Measurements from ENCODE around the gene ZNF768. TPM values are rescaled to one million over a fixed set of nuclear protein-coding genes. Genes with fewer than 3 reads are reported as not detected.

The ZNF768 gene
- total and polyA plus RNA-seq, 12 donors = 8.7 to 103 (median 30.9) TPM

GRCh38 chr16:30499284-30499683, 27.1 kb downstream of the ZNF768 start:
- TF ChIP-seq CTCF (IDR thresholded peaks at IDR 0.05) (no peak), POLR2A (IDR thresholded peaks at IDR 0.05) (peak in 1 of 2 donors; percentile 30)
- 54 to 75% (median 66%) methylated on average over 7 to 8 of the region's 8 CpGs for WGBS, 4 donors
- no peaks in the 10 kb centered on the region for H3K36me3 ChIP-seq (replicated peaks in 1 of 2)
- peak overlapping the region in 1 of 5 donors; percentile 47 for H3K27ac ChIP-seq
- no peaks in the 10 kb centered on the region for H3K9me3 ChIP-seq (replicated peaks in 1 of 3)
- intact Hi-C loops (cut with DNase I) = no loop called here
- H3K4me1 ChIP-seq (replicated peaks in 1 of 2) = no peaks in the 10 kb centered on the region
- H3K27me3 ChIP-seq = no peaks in the 10 kb centered on the region
- peak overlapping the region in 2 of 4 donors; percentile 1 to 19 for H3K4me3 ChIP-seq
- DNase-seq = peak; percentile 38 to 66 (median 44)

- no peak for DNase-seq
- Histone ChIP-seq H3K4me3 (no peak overlapping the region), H3K36me3 (replicated peaks in 1 of 2) (no peaks in the 10 kb centered on the region), H3K27ac (no peak overlapping the region), H3K9me3 (replicated peaks in 1 of 3) (no peaks in the 10 kb centered on the region), H3K27me3 (no peaks in the 10 kb centered on the region), H3K4me1 (replicated peaks in 1 of 2) (peaks cover 0 to 10% of the 10 kb centered on the region in 2 donors)
- intact Hi-C loops (cut with DNase I) = no loop called here
- TF ChIP-seq CTCF (IDR thresholded peaks at IDR 0.05) (no peak), POLR2A (IDR thresholded peaks at IDR 0.05) (no peak)
- 64 to 95% (median 74%) methylated on average over 7 to 12 of the region's 12 CpGs for WGBS, 4 donors
Measured at GRCh38 chr16:30494709-30495108, 31.7 kb downstream of the ZNF768 start.

GRCh38 chr16:30493941-30494488, 32.4 kb downstream of the ZNF768 start:
- intact Hi-C loops (cut with DNase I) = no loop called here
- Histone ChIP-seq H3K27me3 (no peaks in the 10 kb centered on the region), H3K36me3 (replicated peaks in 1 of 2) (no peaks in the 10 kb centered on the region), H3K4me1 (replicated peaks in 1 of 2) (peaks cover 0 to 10% of the 10 kb centered on the region in 2 donors), H3K9me3 (replicated peaks in 1 of 3) (no peaks in the 10 kb centered on the region), H3K4me3 (no peak overlapping the region), H3K27ac (no peak overlapping the region)
- WGBS, 4 donors = 76 to 85% (median 80%) methylated on average over 10 to 11 of the region's 11 CpGs
- no peak for DNase-seq
- TF ChIP-seq CTCF (IDR thresholded peaks at IDR 0.05) = no peak
- no peak for TF ChIP-seq POLR2A (IDR thresholded peaks at IDR 0.05)

GRCh38 chr16:30491744-30492308, 34.5 kb downstream of the ZNF768 start:
- H3K27me3 ChIP-seq = no peaks in the 10 kb centered on the region
- H3K27ac ChIP-seq = peak overlapping the region in 1 of 5 donors; percentile 35
- no peak for TF ChIP-seq POLR2A (IDR thresholded peaks at IDR 0.05)
- TF ChIP-seq CTCF (IDR thresholded peaks at IDR 0.05) = no peak
- H3K4me1 ChIP-seq (replicated peaks in 1 of 2) = peaks cover 0 to 10% of the 10 kb centered on the region in 2 donors
- WGBS, 4 donors = 25 to 29% (median 27%) methylated on average over 6 of the region's 6 CpGs
- no peaks in the 10 kb centered on the region for H3K36me3 ChIP-seq (replicated peaks in 1 of 2)
- peak; percentile 56 to 84 (median 78) for DNase-seq
- intact Hi-C loops (cut with DNase I) = no loop called here
- H3K9me3 ChIP-seq (replicated peaks in 1 of 3) = no peaks in the 10 kb centered on the region
- H3K4me3 ChIP-seq = no peak overlapping the region

All from adrenal gland (tissue), 12 donors.